SK-N-SH treated with all-trans-retinoic acid at 6 μM for 48 hours (cell line): ENCODE measurements around the gene USP24.

Experiments
- ATAC-seq: fragments of 200-7000 bp; cut with Tn5 transposase; 3 replicates; pipeline ENCODE4 v1.9.1; 2020; ENCODE audit warnings: mild to moderate bottlenecking, moderate library complexity
- ARNTL ChIP-seq: fragments of 450-650 bp; formaldehyde crosslinking; IDR thresholded peaks from 2 replicates; pipeline ENCODE4 v1.5.0; 2020; ENCODE audit warnings: low read depth, mild to moderate bottlenecking, moderate library complexity, borderline replicate concordance
- BACH2 ChIP-seq: fragments of 250-450 bp; sonication (Bioruptor Pico); IDR thresholded peaks from 2 replicates; pipeline ENCODE4 v1.9.0; 2021; ENCODE audit warnings: mild to moderate bottlenecking, borderline replicate concordance
- CSDC2 ChIP-seq: fragments of 250-450 bp; sonication (Bioruptor Pico); IDR thresholded peaks from 2 replicates; pipeline ENCODE4 v1.5.0; 2020; ENCODE audit warnings: mild to moderate bottlenecking, moderate library complexity
- ESRRG ChIP-seq: fragments of 250-450 bp; sonication (Bioruptor Pico); IDR thresholded peaks from 2 replicates; pipeline ENCODE4 v1.6.1; 2021; ENCODE audit warnings: mild to moderate bottlenecking
- ISL1 ChIP-seq: fragments of 250-450 bp; sonication (Bioruptor Pico); IDR thresholded peaks from 2 replicates; pipeline ENCODE4 v2.1.2; 2022; ENCODE audit warnings: mild to moderate bottlenecking, moderate library complexity
- OSR1 ChIP-seq: fragments of 250-450 bp; sonication (Bioruptor Pico); IDR thresholded peaks from 2 replicates; pipeline ENCODE4 v1.8.0; 2022; ENCODE audit warnings: moderate library complexity, mild to moderate bottlenecking, inconsistent platforms
- RARB ChIP-seq: fragments of 250-450 bp; sonication (Bioruptor Pico); IDR thresholded peaks from 2 replicates; pipeline ENCODE4 v1.8.0; 2021; ENCODE audit warnings: mild to moderate bottlenecking, moderate library complexity
- SNAI2 ChIP-seq: fragments of 250-450 bp; sonication (Bioruptor Pico); IDR thresholded peaks from 2 replicates; pipeline ENCODE4 v1.5.0; 2020; ENCODE audit warnings: mild to moderate bottlenecking, moderate library complexity
- TCF4 ChIP-seq: fragments of 250-450 bp; sonication (Bioruptor Pico); IDR thresholded peaks from 2 replicates; pipeline ENCODE4 v1.8.0; 2021; ENCODE audit warnings: mild to moderate bottlenecking, moderate library complexity, borderline replicate concordance
- ZC3H10 ChIP-seq: fragments of 250-450 bp; sonication (Bioruptor Pico); IDR thresholded peaks from 2 replicates; pipeline ENCODE4 v1.5.1; 2021; ENCODE audit warnings: mild to moderate bottlenecking, moderate library complexity
- ZFP3 ChIP-seq: fragments of 250-450 bp; sonication (Bioruptor Pico); IDR thresholded peaks from 2 replicates; pipeline ENCODE4 v1.5.0; 2020; ENCODE audit warnings: mild to moderate bottlenecking, moderate library complexity
- ZFP30 ChIP-seq: fragments of 450-650 bp; formaldehyde crosslinking; IDR thresholded peaks from 2 replicates; pipeline ENCODE4 v1.5.0; 2022; ENCODE audit warnings: mild to moderate bottlenecking, moderate library complexity
- ZNF70 ChIP-seq: fragments of 450-650 bp; formaldehyde crosslinking; IDR thresholded peaks from 2 replicates; pipeline ENCODE4 v1.5.0; 2020; ENCODE audit warnings: mild to moderate bottlenecking, moderate library complexity
- ZNF8 ChIP-seq: fragments of 450-650 bp; formaldehyde crosslinking; IDR thresholded peaks from 2 replicates; pipeline ENCODE4 v1.5.0; 2020; ENCODE audit warnings: mild to moderate bottlenecking, moderate library complexity
- TF ChIP-seq, protein P1 (sequence below): fragments of 250-450 bp; sonication (Bioruptor Pico); IDR thresholded peaks from 2 replicates; pipeline ENCODE4 v1.5.0; 2020; ENCODE audit warnings: mild to moderate bottlenecking, moderate library complexity
- TF ChIP-seq, protein P2 (sequence below): fragments of 250-450 bp; sonication (Bioruptor Pico); IDR thresholded peaks from 2 replicates; pipeline ENCODE4 v1.5.1; 2021; ENCODE audit warnings: mild to moderate bottlenecking, moderate library complexity

Gene USP24

DNA sequence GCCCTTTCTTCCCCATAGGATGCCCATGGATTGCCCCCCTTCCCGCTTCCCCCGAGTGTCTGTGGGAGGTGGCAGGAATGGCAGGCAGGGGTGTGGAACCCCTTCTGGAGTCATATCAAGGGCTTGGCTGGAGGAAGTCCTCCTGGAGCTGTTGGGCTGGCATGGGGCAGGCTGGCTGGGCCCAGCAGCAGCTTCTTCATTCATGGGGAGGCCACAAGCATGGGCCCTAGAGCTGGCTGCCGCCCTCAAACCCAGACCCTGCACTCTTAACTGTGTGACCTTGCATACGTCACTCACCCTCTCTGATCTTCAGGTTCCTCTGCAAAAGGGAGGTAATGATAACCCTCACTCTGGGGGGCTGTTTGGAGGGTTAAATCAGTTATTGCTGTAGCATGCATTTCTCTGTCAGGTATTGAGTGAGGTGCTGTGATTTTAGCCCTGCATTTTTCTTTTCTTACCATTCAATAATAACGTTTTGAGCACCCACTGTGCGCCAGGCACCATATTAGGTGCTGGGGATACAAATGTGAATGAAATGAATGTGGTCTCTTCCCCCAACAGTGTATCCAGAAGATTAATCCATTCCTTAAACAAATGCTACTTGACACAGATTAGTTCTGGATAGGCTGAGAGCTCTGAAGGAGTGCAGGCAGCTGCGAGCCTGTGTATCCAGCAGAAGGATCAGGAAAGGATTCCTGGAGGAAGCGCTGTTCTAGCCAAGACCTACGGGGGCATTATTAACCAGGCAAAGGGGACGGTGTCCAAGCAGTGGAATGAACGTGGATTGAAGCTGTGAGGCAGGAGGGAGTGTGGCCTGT, 166.5 kb downstream of the USP24 start:
- no peak for ATAC-seq
- TF ChIP-seq ESRRG (CRISPR knock-in tag) = no peak
- no peak for TF ChIP-seq ZNF8 (CRISPR knock-in tag)
- TF ChIP-seq, protein P1, sequence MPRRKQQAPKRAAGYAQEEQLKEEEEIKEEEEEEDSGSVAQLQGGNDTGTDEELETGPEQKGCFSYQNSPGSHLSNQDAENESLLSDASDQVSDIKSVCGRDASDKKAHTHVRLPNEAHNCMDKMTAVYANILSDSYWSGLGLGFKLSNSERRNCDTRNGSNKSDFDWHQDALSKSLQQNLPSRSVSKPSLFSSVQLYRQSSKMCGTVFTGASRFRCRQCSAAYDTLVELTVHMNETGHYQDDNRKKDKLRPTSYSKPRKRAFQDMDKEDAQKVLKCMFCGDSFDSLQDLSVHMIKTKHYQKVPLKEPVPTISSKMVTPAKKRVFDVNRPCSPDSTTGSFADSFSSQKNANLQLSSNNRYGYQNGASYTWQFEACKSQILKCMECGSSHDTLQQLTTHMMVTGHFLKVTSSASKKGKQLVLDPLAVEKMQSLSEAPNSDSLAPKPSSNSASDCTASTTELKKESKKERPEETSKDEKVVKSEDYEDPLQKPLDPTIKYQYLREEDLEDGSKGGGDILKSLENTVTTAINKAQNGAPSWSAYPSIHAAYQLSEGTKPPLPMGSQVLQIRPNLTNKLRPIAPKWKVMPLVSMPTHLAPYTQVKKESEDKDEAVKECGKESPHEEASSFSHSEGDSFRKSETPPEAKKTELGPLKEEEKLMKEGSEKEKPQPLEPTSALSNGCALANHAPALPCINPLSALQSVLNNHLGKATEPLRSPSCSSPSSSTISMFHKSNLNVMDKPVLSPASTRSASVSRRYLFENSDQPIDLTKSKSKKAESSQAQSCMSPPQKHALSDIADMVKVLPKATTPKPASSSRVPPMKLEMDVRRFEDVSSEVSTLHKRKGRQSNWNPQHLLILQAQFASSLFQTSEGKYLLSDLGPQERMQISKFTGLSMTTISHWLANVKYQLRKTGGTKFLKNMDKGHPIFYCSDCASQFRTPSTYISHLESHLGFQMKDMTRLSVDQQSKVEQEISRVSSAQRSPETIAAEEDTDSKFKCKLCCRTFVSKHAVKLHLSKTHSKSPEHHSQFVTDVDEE = no peak
- no peak for TF ChIP-seq OSR1 (CRISPR knock-in tag)
- no peak for TF ChIP-seq ZNF70 (CRISPR knock-in tag)
- TF ChIP-seq ARNTL (CRISPR knock-in tag) = no peak
- no peak for TF ChIP-seq ZFP30 (CRISPR knock-in tag)
- TF ChIP-seq, protein P2, sequence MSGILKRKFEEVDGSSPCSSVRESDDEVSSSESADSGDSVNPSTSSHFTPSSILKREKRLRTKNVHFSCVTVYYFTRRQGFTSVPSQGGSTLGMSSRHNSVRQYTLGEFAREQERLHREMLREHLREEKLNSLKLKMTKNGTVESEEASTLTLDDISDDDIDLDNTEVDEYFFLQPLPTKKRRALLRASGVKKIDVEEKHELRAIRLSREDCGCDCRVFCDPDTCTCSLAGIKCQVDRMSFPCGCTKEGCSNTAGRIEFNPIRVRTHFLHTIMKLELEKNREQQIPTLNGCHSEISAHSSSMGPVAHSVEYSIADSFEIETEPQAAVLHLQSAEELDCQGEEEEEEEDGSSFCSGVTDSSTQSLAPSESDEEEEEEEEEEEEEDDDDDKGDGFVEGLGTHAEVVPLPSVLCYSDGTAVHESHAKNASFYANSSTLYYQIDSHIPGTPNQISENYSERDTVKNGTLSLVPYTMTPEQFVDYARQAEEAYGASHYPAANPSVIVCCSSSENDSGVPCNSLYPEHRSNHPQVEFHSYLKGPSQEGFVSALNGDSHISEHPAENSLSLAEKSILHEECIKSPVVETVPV (CRISPR knock-in tag) = no peak
- TF ChIP-seq SNAI2 = no peak
- TF ChIP-seq ZC3H10 (CRISPR knock-in tag) = no peak
- no peak for TF ChIP-seq ISL1 (CRISPR knock-in tag)
- no peak for TF ChIP-seq TCF4 (CRISPR knock-in tag)
- TF ChIP-seq CSDC2 = no peak
- TF ChIP-seq RARB = no peak

DNA sequence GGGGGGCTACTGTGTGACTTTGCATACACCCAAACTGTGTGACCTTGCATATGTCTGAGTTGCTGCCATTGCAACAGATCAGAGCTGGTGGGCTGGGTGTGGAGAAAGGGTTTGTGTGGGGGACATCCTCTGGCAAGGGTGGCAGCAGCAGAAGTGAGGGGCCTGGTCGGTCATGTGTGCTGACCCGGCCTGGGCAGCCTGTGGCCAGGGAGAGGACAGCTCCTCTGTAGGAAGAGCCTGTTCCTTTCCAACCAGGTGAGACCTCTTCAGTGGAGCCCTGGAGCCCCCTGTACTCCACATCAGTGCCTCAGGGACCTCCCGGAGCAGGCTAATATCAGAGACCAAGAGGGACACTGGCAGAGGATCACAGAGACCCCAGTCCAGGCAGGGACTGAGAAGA, 167.6 kb downstream of the USP24 start:
- no peak for ATAC-seq
- TF ChIP-seq ZNF70 (CRISPR knock-in tag) = no peak
- TF ChIP-seq RARB = no peak
- TF ChIP-seq, protein P1 = no peak

DNA sequence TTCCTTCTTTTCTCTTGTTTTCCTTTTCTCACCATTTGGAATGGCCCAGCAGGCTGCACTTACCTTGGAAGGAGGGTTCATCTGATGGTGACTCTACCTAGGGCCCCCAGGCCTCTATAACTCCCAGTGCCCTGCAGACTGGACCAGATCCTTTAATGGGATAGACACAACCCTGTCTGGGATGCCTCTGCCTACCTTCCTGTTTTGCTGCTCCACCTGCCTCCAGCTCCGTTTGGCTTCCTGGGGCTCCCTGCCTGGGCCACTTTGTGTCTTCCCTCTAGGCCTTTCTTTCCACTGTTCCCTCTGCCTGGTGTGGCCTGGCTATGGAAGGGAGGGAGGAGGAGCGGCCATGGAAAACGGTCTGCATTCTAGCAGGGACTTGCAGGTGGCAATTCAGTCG, 168.3 kb downstream of the USP24 start:
- ATAC-seq = no peak
- TF ChIP-seq ZNF70 (CRISPR knock-in tag) = no peak

DNA sequence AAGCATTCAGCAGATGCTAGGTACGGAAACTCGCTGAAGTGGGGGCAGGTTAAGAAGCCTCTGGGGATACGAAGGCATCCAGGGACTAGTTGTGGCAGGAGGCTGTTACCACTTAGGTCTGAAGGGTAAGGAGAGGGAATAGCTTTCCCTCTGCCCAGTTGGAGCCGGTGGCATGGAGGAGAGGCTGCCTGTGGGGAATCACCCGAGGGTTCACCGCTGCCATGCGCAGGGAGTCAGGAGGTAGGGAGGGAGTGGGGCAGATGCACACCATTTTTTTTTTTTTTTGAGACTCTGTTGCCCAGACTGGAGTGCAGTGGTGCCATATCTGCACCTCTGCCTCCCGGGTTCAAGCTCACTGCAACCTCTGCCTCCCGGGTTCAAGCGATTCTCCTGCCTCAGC, 169.7 kb downstream of the USP24 start:
- TF ChIP-seq ZFP3 (CRISPR knock-in tag) = no peak
- no peak for TF ChIP-seq TCF4 (CRISPR knock-in tag)
- no peak for TF ChIP-seq ZNF70 (CRISPR knock-in tag)
- TF ChIP-seq BACH2 (CRISPR knock-in tag) = no peak
- TF ChIP-seq ZFP30 (CRISPR knock-in tag) = no peak
- TF ChIP-seq, protein P1 = no peak
- TF ChIP-seq ZC3H10 (CRISPR knock-in tag) = no peak
- no peak for TF ChIP-seq OSR1 (CRISPR knock-in tag)
- no peak for TF ChIP-seq ISL1 (CRISPR knock-in tag)
- no peak for TF ChIP-seq ESRRG (CRISPR knock-in tag)
- ATAC-seq = no peak
